Liver (tissue), 9 donors: ENCODE data around the gene POGZ. TPM values are rescaled to one million over a fixed set of nuclear protein-coding genes. Genes with fewer than 3 reads are reported as not detected.

Source experiments
- DNase-seq: peaks from one replicate; pipeline ENCODE4 v3.0.0-alpha.2; 2017; ENCODE audit warnings: low spot score
- H3K27ac ChIP-seq, 2 donors: one replicate each; pipeline ENCODE4 v1.7.0; 2013; ENCODE audit warnings: inconsistent platforms in 2 of 2, low read length in 2 of 2, control low read depth in 1 of 2, low read depth in 1 of 2, mild to moderate bottlenecking in 1 of 2
- H3K27me3 ChIP-seq, 4 donors: one replicate each; pipeline versions ENCODE4 v1.6.1 to v1.7.0; 2013; ENCODE audit warnings: low read length in 3 of 4, inconsistent platforms in 1 of 4, mild to moderate bottlenecking in 1 of 4, moderate library complexity in 1 of 4; ENCODE audit not compliant: control insufficient read depth in 4 of 4, insufficient read depth in 4 of 4
- H3K36me3 ChIP-seq, 4 donors: one replicate each; pipeline versions ENCODE4 v1.6.1 to v1.7.0; 2013; ENCODE audit warnings: low read length in 3 of 4, mild to moderate bottlenecking in 3 of 4, low read depth in 1 of 4, moderate library complexity in 1 of 4; ENCODE audit not compliant: control insufficient read depth in 4 of 4, insufficient read depth in 3 of 4
- H3K4me1 ChIP-seq, 4 donors: one replicate each; pipeline versions ENCODE4 v1.6.1 to v1.7.0; 2013; ENCODE audit warnings: low read length in 3 of 4, mild to moderate bottlenecking in 3 of 4, moderate library complexity in 1 of 4; ENCODE audit not compliant: control insufficient read depth in 4 of 4, insufficient read depth in 4 of 4
- H3K4me3 ChIP-seq, 3 donors: one replicate each; pipeline versions ENCODE4 v1.6.1 to v1.7.0; 2013; ENCODE audit warnings: low read length in 3 of 3, control low read depth in 1 of 3, low read depth in 1 of 3, mild to moderate bottlenecking in 1 of 3
- H3K9ac ChIP-seq, 2 donors: one replicate each; pipeline ENCODE4 v1.7.0; 2013; ENCODE audit warnings: low read length in 2 of 2, mild to moderate bottlenecking in 2 of 2, moderate library complexity in 2 of 2, control low read depth in 1 of 2, low read depth in 1 of 2
- H3K9me3 ChIP-seq, 4 donors: one replicate each; pipeline versions ENCODE4 v1.6.1 to v1.7.0; 2013; ENCODE audit warnings: low read length in 3 of 4; ENCODE audit not compliant: control insufficient read depth in 4 of 4
- ATF3 ChIP-seq: IDR thresholded peaks from 2 replicates; pipeline ENCODE4 v1.6.1; 2016; ENCODE audit warnings: antibody characterized with exemption
- CTCF ChIP-seq: fragments of 150-350 bp; IDR thresholded peaks from 2 replicates; pipeline ENCODE4 v1.5.1; 2017; ENCODE audit warnings: improper control_type of control experiment, low read depth, low read length; ENCODE audit not compliant: missing input control
- EGR1 ChIP-seq, 2 donors: IDR thresholded peaks; 2 replicates each; pipeline ENCODE4 v1.6.1; 2016 to 2018; ENCODE audit warnings: antibody characterized with exemption in 2 of 2, low read depth in 2 of 2
- FOXA1 ChIP-seq: IDR thresholded peaks from 2 replicates; pipeline ENCODE4 v1.6.1; 2016; ENCODE audit warnings: antibody characterized with exemption
- FOXA2 ChIP-seq: IDR thresholded peaks from 2 replicates; pipeline ENCODE4 v1.6.1; 2016; ENCODE audit warnings: antibody characterized with exemption
- GABPA ChIP-seq, 2 donors: IDR thresholded peaks in 1 of 2; conservative IDR thresholded peaks in 1 of 2; 2 replicates each; pipeline ENCODE4 v1.6.1; 2016; ENCODE audit warnings: antibody characterized with exemption in 2 of 2, mild to moderate bottlenecking in 1 of 2, moderate library complexity in 1 of 2
- HNF4G ChIP-seq: IDR thresholded peaks from 2 replicates; pipeline ENCODE4 v1.6.1; 2016; ENCODE audit warnings: antibody characterized with exemption
- JUND ChIP-seq, 2 donors: IDR thresholded peaks; 2 replicates each; pipeline ENCODE4 v1.6.1; 2016; ENCODE audit warnings: antibody characterized with exemption in 2 of 2
- REST ChIP-seq: IDR thresholded peaks from 2 replicates; pipeline ENCODE4 v1.6.1; 2016; ENCODE audit warnings: antibody characterized with exemption, mild to moderate bottlenecking
- RXRA ChIP-seq, 2 donors: IDR thresholded peaks; 2 replicates each; pipeline ENCODE4 v1.6.1; 2017 to 2018; ENCODE audit warnings: antibody characterized with exemption in 2 of 2, mild to moderate bottlenecking in 1 of 2
- SP1 ChIP-seq: IDR thresholded peaks from 2 replicates; pipeline ENCODE4 v1.6.1; 2018; ENCODE audit warnings: antibody characterized with exemption, mild to moderate bottlenecking
- TAF1 ChIP-seq: conservative IDR thresholded peaks from 2 replicates; pipeline ENCODE4 v1.6.1; 2016; ENCODE audit warnings: antibody characterized with exemption, mild to moderate bottlenecking
- WGBS: extraction: QIAGEN DNeasy Blood & Tissue Kit; methylation state at CpG from one replicate; pipeline ENCODE4 v1.1.7; 2013; 5-methylcytosine and 5-hydroxymethylcytosine counted together
- polyA plus RNA-seq, 2 donors: library from polyadenylated mRNA; stranded (reverse) in 1 of 2; unstranded in 1 of 2; fragments of 200-250 nt in 1 of 2; fragments of >200 nt in 1 of 2; fragmentation: Nextera tagmentation in 1 of 2; extraction: Ambion mirVana in 1 of 2; gene quantifications; one replicate each; pipeline versions ENCODE4 v1.2.1 to v1.2.3, GENCODE V29; 2013 to 2015
- total RNA-seq, 2 donors: library from RNA; depleted of rRNA; stranded (reverse); fragments of >200 nt; gene quantifications; one replicate each; pipeline ENCODE4 v1.2.3, GENCODE V29; 2014
- donor health status: healthy.
- donor health status: healthy.
- donor health status: healthy.
- donor health status: healthy.
- donor health status: healthy.

Gene POGZ
- total and polyA plus RNA-seq, 4 donors = 7.7 to 30.1 (median 17.3) TPM

GRCh38 chr1:151407304-151407703, 52.0 kb downstream of the POGZ start:
- WGBS = 96% methylated on average over 3 of the region's 3 CpGs
- H3K27ac ChIP-seq = no peak overlapping the region
- DNase-seq = no peak
- H3K36me3 ChIP-seq = peaks cover 14 to 83% (median 77%) of the 10 kb centered on the region in 4 donors
- no peaks in the 10 kb centered on the region for H3K9me3 ChIP-seq
- no peaks in the 10 kb centered on the region for H3K27me3 ChIP-seq
- no peak overlapping the region for H3K9ac ChIP-seq
- no peak for TF ChIP-seq FOXA2
- H3K4me1 ChIP-seq = peaks cover 0 to 8% (median 2%) of the 10 kb centered on the region in 4 donors
- H3K4me3 ChIP-seq = no peak overlapping the region

GRCh38 chr1:151406176-151406575, 53.1 kb downstream of the POGZ start:
- Histone ChIP-seq H3K4me3 (no peak overlapping the region), H3K9me3 (no peaks in the 10 kb centered on the region), H3K4me1 (peaks cover 2 to 18% (median 13%) of the 10 kb centered on the region in 4 donors)

More at GRCh38 chr1:151406176-151406575, 53.1 kb downstream of the POGZ start:
- Histone ChIP-seq H3K27me3 (no peaks in the 10 kb centered on the region), H3K27ac (no peak overlapping the region), H3K36me3 (peaks cover 18 to 81% (median 77%) of the 10 kb centered on the region in 4 donors), H3K9ac (no peak overlapping the region)
- no peak for TF ChIP-seq CTCF
- no peak for TF ChIP-seq TAF1
- no peak for TF ChIP-seq GABPA (IDR thresholded peaks at IDR 0.05 in 1 of 2, conservative IDR thresholded peaks at IDR 0.05 in 1 of 2)
- no peak for TF ChIP-seq RXRA (IDR thresholded peaks at IDR 0.05)
- TF ChIP-seq EGR1 (IDR thresholded peaks at IDR 0.05; ENCODE audit: low read depth in 2 of 2) = no peak
- no peak for TF ChIP-seq FOXA1
- TF ChIP-seq HNF4G = no peak
- TF ChIP-seq JUND (IDR thresholded peaks at IDR 0.05) = no peak
- no peak for TF ChIP-seq FOXA2
- TF ChIP-seq ATF3 = no peak
- no peak for TF ChIP-seq SP1
- no peak for TF ChIP-seq REST
- DNase-seq = no peak
- WGBS = 93% methylated on average over 8 of the region's 8 CpGs
